K562 (cell line): ENCODE results near the gene SLC6A6. TPM values are rescaled to one million over a fixed set of nuclear protein-coding genes. Genes with fewer than 3 reads are reported as not detected.

ENCODE experiments used
- CBX1 ChIP-seq: sonication (generic); IDR thresholded peaks from 2 replicates; pipeline ENCODE4 v1.6.1; 2016; ENCODE audit warnings: antibody characterized with exemption, low read depth, mild to moderate bottlenecking
- SUPT5H ChIP-seq: fragments of 450-650 bp; IDR thresholded peaks from 2 replicates; pipeline ENCODE4 v1.6.1; 2016
- polyA plus RNA-seq, 8 experiments: library from polyadenylated mRNA; depleted of rRNA in 4 of 8; stranded (reverse) in 5 of 8; unstranded in 3 of 8; fragments of >200 nt; fragmentation: Nextera tagmentation in 2 of 8; fragmentation: Illumina TruSeq in 1 of 8; extraction: Ambion mirVana in 2 of 8; extraction: Trizol in 1 of 8; gene quantifications; 2 replicates each; pipeline versions ENCODE4 v1.2.1 to v1.2.3, GENCODE V29; 2011 to 2014; ENCODE audit warnings: inconsistent platforms in 1 of 8, missing spikeins in 1 of 8
- total RNA-seq, 7 experiments: library from RNA; depleted of rRNA in 6 of 7; stranded (reverse); fragments of >200 nt in 6 of 7; fragmentation: Illumina TruSeq in 2 of 7; extraction: Trizol in 2 of 7; gene quantifications; 2 replicates each; pipeline versions ENCODE4 v1.2.1 to v1.2.3, GENCODE V29; 2011 to 2021; ENCODE audit warnings: low replicate concordance in 1 of 7
- TF ChIP-seq, protein P1 (sequence below), 2 experiments: fragments of 150-350 bp in 1 of 2; IDR thresholded peaks; 2 replicates each; pipeline ENCODE4 v1.6.1; 2012 to 2016; ENCODE audit warnings: low read depth in 2 of 2, low read length in 2 of 2, mild to moderate bottlenecking in 1 of 2, moderate library complexity in 1 of 2
- TF ChIP-seq, protein P2 (sequence below): IDR thresholded peaks from 3 replicates; pipeline ENCODE4 v1.6.1; 2011; ENCODE audit warnings: borderline replicate concordance, mild to moderate bottlenecking, moderate library complexity; ENCODE audit not compliant: insufficient read length; ENCODE audit errors: extremely low read depth

SLC6A6 gene
- total and polyA plus RNA-seq, 9 of the 15 experiments (the other 6 are each of a cell fraction or from before 2014, with no cell fraction given): 12.3 to 203 (median 93.2) TPM

DNA sequence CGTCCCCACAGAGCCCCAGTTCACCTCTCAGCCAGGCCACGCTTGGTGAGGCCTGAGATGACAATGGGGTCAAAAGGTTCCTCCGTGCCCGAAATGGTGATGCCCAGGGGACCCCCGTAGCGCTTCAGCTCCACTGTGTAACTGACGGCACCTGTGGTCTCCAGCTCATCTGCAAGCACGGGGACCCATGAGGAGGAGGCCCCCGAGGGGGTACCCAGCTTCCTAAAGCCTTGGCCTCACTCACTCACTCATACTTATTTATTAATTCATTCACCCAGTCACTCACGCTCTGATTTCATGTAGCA is 107.3 kb downstream of the SLC6A6 start (continued):
- TF ChIP-seq, protein P1, sequence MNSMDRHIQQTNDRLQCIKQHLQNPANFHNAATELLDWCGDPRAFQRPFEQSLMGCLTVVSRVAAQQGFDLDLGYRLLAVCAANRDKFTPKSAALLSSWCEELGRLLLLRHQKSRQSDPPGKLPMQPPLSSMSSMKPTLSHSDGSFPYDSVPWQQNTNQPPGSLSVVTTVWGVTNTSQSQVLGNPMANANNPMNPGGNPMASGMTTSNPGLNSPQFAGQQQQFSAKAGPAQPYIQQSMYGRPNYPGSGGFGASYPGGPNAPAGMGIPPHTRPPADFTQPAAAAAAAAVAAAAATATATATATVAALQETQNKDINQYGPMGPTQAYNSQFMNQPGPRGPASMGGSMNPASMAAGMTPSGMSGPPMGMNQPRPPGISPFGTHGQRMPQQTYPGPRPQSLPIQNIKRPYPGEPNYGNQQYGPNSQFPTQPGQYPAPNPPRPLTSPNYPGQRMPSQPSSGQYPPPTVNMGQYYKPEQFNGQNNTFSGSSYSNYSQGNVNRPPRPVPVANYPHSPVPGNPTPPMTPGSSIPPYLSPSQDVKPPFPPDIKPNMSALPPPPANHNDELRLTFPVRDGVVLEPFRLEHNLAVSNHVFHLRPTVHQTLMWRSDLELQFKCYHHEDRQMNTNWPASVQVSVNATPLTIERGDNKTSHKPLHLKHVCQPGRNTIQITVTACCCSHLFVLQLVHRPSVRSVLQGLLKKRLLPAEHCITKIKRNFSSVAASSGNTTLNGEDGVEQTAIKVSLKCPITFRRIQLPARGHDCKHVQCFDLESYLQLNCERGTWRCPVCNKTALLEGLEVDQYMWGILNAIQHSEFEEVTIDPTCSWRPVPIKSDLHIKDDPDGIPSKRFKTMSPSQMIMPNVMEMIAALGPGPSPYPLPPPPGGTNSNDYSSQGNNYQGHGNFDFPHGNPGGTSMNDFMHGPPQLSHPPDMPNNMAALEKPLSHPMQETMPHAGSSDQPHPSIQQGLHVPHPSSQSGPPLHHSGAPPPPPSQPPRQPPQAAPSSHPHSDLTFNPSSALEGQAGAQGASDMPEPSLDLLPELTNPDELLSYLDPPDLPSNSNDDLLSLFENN (IDR thresholded peaks at IDR 0.05; ENCODE audit: low read depth in 2 of 2, low read length in 2 of 2): no peak
- TF ChIP-seq, protein P2, sequence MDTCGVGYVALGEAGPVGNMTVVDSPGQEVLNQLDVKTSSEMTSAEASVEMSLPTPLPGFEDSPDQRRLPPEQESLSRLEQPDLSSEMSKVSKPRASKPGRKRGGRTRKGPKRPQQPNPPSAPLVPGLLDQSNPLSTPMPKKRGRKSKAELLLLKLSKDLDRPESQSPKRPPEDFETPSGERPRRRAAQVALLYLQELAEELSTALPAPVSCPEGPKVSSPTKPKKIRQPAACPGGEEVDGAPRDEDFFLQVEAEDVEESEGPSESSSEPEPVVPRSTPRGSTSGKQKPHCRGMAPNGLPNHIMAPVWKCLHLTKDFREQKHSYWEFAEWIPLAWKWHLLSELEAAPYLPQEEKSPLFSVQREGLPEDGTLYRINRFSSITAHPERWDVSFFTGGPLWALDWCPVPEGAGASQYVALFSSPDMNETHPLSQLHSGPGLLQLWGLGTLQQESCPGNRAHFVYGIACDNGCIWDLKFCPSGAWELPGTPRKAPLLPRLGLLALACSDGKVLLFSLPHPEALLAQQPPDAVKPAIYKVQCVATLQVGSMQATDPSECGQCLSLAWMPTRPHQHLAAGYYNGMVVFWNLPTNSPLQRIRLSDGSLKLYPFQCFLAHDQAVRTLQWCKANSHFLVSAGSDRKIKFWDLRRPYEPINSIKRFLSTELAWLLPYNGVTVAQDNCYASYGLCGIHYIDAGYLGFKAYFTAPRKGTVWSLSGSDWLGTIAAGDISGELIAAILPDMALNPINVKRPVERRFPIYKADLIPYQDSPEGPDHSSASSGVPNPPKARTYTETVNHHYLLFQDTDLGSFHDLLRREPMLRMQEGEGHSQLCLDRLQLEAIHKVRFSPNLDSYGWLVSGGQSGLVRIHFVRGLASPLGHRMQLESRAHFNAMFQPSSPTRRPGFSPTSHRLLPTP: no peak
- TF ChIP-seq CBX1: no peak
- no peak for TF ChIP-seq SUPT5H
